Stimulated activated naive CD4-positive, alpha-beta T cell (primary cell): ENCODE measurements around the gene SZT2.

ENCODE experiments used
- DNase-seq, 6 experiments: peaks; one replicate each; lab custom pipeline; 2025; lab: John Stamatoyannopoulos, UW

SZT2 gene

DNA sequence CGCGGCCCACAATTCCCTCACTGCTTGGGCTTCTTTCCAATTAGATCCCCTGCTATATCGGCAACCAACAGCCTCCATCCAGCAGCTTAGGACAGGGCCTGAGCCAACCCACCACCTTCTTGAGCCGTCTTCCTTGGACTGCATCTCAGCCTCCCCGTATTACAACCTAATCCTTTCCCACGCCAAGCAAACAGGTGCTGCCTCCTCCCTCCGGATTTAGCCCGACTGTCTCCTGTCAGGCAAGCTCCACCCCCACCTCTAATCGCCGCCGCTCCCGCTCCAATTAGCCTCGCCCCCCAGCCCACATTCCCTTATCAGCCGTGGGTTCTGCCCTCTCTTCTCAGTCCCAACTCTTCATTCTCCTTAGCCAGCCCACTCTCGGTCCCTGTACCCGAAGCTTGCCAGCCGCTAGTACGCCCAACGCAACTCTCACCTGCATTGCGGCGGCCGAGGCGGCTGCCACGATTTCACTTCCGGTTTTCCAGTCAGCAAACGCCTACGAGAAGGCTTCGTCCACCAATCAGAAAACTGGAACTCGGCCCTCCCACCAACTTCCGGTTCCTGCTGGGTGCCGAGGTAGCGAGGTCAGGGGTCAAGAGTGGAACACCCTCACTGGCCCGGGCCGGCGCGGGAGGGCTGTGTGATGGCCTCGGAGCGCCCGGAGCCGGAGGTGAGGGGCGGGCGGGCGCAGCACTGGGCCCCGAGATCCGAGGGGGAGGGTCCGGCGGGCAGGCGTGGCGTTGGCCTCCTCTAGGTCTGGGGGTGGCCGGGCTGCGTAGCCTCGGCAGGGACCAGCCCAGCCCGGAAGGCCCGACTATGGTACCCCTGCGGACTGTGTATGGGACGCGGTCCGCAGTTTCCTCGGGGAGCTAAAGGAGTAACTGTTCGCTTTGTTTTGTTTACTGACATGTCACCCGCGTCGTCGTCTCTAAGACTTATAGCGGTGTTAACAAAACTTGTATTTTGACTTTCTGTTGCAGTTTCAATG lies at the start of gene SZT2, which contains the start of gene MED8:
Gene SZT2, plus strand, starts transcription at position 574 of the 988 bp plus-strand sequence. Its CDS starts 70 bp downstream, at position 644.
Gene MED8, minus strand, starts transcription at position 475 of the 988 bp plus-strand sequence. Its CDS starts 36 bp downstream, at position 439.
- peak; percentile 79 to 91 (median 86) for DNase-seq

- DNase-seq: no peak
These were observed 49.1 kb upstream of the SZT2 start for GRCh38 chr1:43340559-43340958.

DNA sequence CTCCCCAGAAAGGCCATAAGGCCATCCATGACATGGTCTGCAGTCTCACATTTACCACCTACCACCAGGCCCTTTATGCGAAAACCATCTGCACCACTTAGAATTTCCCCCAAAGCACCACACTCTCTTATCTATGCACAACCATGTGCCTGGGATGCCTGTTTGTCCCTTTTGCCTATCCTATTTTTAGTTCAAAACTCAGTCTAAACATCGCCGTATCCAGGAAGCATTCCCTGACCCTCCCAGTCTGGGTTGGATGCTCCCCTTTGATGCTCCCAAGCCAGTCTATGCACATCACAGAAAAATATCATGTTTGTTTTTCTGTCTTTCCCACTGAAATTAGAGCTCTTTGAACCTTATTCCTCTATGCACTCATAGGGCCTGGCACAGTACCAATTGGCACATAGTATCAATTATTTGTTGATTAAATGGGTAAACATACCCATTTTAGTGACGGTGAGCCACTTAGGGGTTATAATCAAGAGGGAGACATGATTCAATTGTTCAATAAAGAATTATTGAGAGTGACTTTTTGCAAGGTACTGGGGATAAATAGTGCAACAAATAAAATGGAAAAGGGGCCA lies 45.3 kb upstream of the SZT2 start:
- no peak for DNase-seq

DNA sequence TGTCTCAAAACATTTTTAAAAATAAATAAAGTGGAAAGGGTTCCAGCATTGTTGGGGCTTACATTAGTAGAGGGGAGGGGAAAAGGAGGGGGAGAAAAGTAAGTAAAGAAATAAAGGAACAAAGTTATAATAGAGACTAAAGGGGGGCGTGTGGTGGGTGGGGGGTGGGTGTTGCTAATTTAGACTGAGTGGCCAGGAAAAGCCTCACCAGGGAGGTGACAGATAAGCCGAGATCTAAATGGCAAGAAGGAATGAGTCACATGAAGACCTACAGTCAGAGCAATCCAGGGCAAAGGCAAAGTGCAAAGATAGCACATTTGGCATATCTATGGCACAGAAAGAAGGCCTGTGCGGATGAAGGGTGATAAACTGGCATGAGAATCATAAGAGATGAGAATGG lies 44.6 kb upstream of the SZT2 start:
- no peak for DNase-seq

DNA sequence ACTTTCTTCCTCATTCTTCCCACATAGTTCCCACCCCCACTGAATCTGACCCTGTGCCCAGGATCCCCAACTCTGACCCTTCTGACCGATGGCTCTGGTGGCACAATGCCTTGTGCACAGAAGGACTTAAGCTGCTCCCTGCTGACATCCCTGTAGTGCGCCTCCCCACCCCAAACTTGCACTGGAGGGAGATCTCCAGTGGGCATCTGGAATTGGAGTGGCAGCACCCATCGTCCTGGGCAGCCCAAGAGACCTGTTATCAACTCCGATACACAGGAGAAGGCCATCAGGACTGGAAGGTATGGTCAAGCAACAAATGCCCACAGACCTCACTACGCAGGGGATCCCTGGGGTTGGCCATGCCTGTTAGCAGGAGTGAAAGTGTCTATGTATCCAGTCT lies 43.1 kb upstream of the SZT2 start:
- no peak for DNase-seq

DNA sequence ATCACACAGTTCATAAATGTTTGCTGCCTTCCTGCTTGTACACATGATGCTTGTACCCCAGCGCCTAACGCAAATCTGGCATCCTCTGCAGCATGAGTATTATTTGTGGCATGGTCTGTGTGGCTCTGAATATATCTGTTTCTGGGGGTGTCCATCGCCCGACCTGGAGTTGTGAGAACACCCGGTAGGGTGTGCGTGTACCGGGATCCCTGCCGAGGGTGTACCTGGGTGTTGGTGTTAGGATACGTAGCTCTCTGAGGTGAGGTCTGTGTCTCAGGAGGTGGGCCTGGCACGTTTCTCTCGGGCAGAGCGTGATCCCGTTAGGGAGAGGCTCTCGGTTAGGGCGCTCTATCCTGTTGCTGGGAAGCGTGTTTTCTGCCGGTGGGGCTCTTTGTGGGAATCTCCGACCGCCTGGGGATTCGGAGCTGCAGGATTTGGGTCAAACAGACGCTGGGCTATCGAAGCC lies 41.3 kb upstream of the SZT2 start:
- no peak for DNase-seq

DNA sequence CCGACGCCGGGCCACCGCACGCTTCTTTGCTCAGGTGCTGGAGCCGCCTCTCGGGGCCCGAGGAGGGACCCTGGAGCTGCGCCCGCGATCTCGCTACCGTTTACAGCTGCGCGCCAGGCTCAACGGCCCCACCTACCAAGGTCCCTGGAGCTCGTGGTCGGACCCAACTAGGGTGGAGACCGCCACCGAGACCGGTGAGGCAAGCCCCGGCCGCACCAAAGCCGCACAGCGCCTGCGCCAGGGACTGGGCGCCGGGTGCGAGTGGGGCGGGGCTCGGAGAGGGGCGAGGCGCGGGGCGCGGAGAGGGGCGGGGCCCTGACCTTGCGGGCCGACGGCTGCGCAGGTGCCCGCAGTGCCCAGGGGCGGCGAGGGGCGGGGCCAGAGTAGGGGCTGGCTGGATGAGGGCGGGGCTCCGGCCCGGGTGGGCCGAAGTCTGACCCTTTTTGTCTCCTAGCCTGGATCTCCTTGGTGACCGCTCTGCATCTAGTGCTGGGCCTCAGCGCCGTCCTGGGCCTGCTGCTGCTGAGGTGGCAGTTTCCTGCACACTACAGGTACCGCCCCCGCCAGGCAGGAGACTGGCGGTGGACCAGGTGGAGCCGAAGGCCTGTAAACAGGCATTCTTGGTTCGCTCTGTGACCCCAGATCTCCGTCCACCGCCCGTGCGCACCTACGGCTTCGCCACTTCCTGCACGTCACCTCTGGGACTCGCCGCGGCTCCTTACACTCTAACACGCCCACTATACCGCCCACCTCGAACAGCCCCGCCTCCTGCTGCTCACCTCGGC lies 40.7 kb upstream of the SZT2 start:
- DNase-seq: peak in 5 of 6 experiments; percentile 20 to 72 (median 67)

DNA sequence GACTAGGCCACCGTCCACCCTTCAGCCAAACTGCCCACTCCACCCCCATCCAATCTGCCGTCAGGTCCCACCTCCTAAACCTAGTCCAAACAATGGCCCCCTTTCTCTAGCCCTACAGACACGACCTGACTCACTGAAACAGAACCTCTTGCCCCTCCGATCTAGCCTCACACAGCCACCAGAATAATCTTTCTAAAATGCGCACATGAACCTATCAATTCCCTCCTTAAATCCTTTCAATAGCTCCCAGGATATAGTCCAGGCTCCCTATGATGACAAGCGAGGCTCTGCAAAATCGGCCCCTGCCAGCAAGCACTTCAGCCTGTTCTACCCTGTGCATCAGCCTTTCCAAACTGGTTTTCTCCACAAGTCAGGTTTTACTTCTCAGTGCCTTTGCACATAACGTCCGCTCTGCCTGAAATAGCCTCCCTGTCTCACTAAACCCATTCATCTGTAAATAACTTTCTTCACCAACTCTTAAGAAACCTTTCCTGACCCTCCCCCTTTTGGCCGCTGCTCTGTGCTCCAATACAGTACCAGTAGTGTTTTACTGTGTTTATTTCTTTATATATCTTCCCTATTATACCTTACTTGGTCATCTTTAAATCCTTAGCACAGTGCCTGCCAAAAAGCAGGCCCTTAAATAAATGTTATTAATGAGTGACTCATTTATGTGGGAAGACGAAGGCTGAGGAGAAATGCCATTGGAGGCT lies 39.9 kb upstream of the SZT2 start:
- DNase-seq: no peak

- no peak for DNase-seq
These were observed 38.7 kb upstream of the SZT2 start for GRCh38 chr1:43350976-43351375.

- DNase-seq: no peak
These were observed 38.0 kb upstream of the SZT2 start for GRCh38 chr1:43351421-43352350.

GRCh38 chr1:43352351-43352705 lies 37.4 kb upstream of the SZT2 start:
- DNase-seq: no peak

DNA sequence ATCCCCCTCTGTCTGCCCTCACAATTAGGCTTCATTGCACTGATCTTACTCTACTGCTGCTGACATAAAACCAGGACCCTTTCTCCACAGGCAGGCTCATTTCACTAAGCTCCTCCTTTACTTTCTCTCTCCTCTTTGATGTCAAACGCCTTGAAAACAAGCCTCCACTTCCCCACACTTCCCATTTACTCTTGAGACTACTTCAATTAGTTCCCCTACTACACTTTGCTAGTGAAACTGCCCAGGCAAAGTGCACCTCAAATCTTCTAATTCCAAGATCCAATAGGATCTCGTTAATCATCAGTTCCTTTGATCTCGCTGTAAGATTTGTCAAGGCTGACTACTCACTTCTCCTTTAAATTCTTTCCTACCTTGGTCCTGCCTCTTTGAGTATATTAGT lies 36.8 kb upstream of the SZT2 start:
- DNase-seq: no peak

GRCh38 chr1:43354471-43354870 lies 35.2 kb upstream of the SZT2 start:
- DNase-seq: no peak

- DNase-seq: no peak
These were observed 34.8 kb upstream of the SZT2 start for GRCh38 chr1:43354936-43355335.

- DNase-seq: no peak
These were observed 32.4 kb upstream of the SZT2 start for GRCh38 chr1:43357251-43357650.

DNA sequence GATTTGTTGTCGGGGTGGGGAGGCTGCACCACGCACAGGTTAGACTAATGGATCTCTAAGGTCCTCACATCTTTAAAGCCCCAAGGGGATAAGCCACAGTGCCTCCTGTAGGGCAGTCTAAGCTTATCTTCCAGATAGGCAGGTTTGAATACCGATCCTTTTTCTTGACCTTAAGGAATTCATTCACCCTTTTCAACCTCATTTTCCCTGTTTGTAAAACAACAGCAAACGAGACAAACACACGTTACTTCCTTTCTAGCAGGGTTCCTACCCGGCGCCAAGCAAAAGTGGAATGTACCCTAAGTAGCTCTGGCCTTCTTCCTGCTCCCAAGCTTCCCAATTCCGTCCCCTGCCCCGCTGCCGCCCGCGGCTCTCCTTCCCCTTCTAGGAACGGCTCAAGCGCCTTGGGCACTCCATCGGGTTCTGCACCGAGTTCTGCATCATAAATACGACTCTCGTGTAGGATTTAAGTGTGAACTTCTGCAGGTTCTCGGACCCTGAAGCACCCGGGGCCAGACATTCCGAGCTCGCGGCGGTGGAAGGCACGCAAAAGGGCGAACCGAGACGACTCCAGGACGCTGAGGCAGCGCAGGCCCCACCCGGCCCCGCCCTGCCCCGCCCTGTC lies 31.5 kb upstream of the SZT2 start:
- DNase-seq: peak in 2 of 6 experiments; percentile 18 to 36

- peak; percentile 91 to 97 (median 94) for DNase-seq
These were observed 30.7 kb upstream of the SZT2 start, which contains the start of gene CDC20 for GRCh38 chr1:43358746-43359693. Gene CDC20 (plus strand): TSS chr1:43358981. CDS start chr1:43359216, 235 bp downstream.

- no peak for DNase-seq
These were observed 30.0 kb upstream of the SZT2 start for GRCh38 chr1:43359696-43360095.

DNA sequence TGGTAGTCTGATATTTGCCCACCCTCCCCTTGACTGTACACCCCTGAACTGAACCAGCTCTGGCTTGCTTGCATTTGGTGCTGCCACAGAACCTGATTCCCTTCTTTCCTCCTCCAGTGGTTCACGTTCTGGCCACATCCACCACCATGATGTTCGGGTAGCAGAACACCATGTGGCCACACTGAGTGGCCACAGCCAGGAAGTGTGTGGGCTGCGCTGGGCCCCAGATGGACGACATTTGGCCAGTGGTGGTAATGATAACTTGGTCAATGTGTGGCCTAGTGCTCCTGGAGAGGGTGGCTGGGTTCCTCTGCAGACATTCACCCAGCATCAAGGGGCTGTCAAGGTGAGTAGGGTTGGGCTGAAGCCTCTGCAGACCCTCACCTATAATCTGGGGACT lies 29.1 kb upstream of the SZT2 start:
- no peak for DNase-seq
